Measurements from ENCODE around the gene MSI2.
A peak's percentile ranks its signal among the peaks of the same experiment; 100 is the strongest.

Gene MSI2

DNA sequence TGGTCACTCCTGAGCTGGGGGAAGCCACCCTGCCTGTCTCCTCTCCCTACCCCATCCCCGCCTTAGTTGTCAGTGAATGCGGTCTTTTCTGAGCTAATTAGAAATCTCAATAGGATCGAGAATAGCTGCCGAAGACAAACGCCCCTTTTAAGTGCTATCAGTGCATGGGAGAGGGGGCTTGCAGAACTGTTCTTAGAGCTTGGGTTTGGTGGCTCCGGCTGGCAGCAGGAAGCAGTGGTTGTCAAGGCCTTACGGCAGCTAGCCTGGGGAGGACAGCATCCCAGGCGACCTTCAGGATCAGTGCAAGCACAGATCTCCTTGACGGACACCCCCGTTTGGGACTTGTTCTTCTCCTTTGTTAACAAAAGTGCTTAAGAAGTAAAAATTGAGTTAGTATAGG lies 293.7 kb downstream of the MSI2 start:
- no peak for DNase-seq

DNA sequence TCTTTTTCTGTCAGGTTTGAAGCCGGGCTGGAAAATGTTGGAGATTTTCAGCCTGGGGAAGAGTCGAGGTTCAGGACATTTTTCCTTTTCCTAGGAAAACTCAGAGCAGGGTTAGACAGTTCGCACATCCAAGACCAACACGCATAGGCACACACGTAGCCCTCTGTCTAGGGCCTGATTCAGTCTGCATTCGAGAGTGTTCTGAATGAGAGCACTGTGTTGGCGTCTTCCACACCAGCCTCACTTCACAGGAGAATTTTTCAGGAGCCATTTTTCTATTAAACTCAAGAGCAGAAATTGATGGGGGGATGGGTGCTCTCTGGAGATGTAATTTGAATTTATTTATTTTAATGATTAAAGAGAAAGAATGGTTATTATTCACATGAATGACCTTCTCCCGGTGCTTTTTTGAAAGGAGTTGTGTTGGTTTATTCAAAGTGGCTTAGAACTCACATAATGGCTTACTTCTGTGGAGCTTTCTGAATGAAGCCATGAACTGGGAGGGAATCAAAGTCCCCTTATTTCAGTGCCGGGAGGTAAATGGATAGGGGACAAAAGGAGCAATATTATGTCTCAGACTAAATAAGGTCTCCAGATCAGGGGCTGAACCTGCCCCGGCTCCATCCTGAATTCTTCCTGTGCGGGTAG lies 294.5 kb downstream of the MSI2 start:
- DNase-seq, result no peak

DNA sequence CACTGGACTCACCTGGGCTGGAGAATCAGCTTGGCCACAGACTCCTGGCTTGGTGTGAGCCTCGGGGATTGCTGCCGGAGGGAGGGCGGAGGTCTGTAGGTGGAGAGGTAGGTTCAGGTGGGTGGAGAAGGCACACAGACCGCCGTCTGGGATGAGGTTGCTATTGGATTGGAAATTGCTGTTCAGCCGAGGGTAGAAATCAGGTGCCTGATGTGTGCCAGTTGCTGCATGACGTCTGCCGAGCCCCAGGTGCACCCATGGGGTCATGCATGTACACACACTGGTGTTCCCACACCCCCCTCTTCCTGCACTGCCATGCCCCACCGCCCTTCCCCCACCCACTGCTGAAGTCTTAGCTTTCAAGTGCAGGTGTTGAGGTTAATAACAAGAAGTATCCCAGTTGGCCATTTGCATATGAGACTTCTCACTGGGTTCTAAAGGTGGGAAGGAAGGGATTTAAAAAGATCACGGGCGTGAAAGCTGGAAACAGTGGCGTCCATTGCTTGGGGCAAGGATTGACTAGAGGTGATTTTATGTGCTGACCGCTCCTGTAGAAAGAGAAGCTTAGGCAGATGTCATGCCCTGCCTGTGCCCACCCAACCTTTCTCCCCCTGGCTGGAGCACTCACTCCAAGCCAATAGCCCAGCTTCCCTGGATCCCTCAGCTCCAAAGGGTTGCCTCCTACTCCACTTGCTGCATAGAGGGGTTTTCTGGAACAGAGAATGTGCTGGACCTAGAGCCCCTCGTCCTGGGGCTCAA lies 295.2 kb downstream of the MSI2 start:
- DNase-seq, result no peak

DNA sequence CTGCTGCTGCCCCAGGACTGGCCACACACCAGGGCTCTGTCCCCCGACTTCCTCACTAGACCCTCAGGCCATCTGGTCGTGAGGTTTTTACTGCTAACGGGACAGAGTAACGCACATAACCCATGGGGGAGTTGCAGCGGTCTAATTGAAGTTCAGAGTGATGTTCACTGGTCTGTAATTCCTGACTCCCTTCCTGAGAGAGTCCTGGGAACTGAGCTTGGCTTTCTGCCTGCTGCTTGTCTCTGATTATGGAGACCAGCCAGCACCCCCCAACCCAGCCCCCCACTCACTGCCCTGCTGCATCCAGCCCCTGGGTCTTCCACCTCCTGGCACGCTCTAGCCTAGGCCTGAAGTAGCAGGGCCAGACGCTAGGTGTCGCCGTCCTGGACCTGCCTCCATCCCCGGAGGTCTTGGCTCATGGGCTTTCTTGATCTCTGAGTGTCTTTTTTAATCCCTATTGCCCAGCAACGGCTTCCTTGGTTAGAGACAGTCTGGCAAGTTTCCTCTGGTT lies 295.8 kb downstream of the MSI2 start:
- no peak for DNase-seq

DNA sequence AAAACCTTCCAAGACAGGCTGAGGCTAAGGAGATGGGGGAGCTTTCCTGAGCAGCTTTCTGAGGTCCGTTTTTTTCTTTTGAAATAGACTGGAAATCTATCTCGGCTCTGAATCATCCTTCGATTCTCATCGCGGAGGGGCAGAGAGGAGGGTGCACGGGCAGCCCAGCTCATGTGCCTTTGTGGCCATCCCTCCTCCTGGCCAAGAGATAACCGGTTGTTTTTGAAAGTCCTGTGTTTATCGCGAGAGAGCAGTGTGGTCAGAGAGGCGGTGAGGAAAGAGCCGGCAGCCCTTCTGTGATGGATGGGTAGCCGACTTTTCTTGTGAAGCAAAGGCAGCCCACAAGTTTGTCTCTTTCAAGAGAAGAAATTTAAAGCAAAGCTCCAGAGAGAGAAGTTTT lies 297.2 kb downstream of the MSI2 start:
- DNase-seq, result no peak

DNA sequence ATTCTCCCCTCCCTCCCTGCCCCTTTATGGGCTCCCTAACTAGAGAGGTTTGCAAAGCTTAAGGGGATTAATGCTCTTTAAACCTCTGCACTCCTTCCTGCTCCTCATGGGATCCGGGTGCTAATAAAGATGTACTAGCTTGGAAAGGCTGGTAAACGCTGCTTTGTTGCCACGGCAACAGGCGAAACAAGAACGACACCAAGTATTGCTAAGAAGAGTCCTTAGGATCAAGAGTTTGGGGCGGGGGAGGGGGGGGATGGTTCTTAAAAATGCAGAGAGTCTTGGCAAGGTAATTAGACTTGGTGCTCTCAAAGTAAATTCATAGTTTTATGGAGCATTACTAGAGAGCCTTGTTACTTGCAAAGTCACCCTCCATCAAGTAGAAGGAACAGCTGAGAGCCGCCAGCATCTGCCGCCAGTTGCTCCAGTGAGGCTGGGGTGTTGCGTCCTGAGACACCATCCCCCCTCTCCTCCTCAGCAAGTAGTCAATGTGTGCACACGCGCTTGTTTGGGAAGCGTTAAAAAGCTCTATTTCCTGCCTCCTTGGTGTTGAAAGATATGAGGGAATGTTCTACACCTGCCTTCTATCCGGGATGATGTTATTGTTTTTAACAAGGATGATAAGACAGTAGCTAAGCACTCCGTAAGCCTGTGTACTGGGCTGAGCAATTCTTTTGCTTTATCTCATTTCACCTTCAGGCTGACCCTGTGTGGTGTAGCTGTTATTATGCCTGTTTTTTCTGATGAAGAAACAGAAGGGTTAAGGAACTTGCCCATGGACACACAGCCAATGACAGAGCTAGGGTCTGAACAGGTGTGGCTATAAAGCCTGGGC lies 297.9 kb downstream of the MSI2 start:
- DNase-seq, result peak; percentile 99

DNA sequence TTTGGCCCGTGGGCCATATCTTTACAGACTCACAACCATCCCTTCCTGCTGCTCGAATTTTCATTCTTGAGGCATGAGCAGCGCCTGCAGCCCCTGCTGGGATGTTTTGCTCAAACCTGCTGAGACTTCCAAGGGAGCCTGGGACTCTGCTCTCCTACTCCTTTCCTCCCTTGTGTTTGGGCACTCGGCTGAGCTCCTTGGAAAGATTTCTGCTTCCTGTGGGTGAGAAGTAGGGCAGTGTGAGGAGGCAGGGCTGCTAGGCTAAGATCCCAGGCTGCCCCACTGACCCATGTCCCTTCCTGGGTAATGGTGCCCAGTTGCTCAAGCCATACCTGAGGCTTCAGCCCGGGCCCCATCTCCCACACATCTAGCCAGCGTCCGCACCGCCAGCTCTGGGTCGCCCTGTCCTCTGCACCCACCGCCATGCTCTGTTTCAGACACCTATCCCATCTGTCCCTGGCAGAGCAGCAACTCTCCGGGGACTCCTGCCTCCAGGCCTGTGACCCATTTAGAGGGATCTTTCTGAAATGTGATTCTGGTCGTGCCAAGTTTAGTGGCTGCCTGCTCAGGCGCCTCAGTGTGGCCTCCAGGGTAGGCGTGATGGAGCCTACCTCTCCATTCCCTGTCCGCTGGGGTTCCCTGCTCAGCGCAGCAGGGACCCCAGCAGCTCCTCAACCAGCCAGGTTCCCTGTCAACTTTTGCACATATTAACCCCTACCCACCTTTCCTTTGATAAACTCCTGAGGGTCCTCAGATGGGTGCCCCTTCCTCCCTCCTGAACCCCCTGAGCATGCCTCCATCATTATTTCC lies 298.7 kb downstream of the MSI2 start:
- DNase-seq, result no peak

DNA sequence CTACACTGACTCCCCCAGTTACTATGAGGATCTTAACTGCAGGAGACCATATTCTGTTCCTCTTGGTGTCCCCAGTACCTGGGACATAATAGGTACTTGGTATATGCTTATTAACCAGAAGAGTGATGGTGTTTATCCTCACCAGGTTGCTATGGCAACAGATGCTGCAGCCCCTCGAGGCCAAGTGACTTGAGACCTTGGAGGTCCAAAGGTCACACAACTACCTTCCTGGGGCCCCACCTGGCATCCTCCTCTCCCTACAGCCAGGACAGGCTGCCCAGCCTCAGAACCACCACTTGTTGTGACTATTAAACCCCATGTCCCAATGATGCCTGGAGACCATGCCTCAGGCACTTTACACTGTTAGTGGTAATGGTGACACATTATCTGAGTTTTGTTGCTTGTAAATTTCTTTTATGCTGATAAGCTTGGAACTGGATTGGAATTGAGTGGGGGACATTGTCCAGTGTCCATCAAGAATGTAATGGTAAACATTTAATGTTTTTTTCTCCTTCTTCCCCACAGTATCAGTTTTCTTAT lies 299.4 kb downstream of the MSI2 start:
- DNase-seq, result no peak

DNA sequence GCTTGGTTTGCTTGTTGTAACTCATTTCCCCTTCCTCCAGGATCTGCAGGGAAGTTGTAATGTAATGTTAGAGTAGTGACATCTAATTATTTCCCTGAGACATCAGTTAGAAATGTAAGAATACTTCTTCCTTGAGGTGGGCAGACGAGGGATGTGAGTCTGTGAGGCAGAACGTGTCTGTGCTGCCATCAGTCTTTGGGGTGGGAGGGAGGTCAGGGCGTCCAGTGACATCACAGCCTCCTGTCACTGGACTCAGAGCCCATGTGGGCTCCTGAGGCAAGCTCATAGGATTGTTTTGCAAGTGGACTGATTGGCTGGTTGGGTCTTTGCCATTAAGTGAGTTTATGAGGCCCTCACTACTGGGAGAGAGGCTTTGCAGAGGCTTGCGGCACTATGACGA lies 300.0 kb downstream of the MSI2 start:
- DNase-seq, result no peak

DNA sequence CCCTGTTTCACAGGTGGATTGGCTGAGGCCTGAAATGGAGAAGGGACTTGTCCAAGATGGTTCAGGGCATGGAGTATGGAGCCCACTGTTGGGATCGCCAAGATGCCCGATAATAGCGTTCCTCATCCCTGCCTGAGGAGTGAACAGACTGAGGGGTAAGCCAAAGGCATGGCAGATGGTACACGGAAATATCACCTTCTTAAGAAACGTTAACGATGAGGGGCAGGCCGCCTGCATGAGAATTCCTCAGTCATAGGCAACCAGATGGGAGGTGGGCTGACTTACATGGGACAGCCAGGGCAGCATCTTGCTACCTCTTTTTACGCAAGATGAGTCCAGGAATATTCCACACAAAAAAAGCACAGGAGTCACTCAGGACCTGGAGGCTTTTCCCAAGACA lies 300.7 kb downstream of the MSI2 start:
- DNase-seq, result peak; percentile 96

DNA sequence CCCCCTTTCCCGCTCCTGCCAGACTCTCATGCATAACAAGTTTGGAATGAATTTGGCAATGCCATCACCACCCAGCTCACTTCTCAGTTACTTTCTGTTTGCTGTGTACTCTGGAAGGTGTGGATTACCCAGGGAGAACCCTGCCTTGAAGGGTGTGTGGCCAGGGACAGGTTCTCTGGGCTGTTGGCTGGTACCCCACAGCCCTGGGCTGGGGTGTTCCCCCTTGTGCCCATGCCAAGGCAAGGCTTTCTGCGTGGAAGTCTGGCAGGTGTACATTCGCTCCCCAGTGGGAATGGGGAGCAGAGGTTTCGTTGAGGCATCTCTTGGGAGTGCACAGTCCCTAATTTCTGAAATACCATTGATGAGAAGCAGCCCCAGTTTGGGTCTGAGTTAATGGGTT lies 301.1 kb downstream of the MSI2 start:
- no peak for DNase-seq

DNA sequence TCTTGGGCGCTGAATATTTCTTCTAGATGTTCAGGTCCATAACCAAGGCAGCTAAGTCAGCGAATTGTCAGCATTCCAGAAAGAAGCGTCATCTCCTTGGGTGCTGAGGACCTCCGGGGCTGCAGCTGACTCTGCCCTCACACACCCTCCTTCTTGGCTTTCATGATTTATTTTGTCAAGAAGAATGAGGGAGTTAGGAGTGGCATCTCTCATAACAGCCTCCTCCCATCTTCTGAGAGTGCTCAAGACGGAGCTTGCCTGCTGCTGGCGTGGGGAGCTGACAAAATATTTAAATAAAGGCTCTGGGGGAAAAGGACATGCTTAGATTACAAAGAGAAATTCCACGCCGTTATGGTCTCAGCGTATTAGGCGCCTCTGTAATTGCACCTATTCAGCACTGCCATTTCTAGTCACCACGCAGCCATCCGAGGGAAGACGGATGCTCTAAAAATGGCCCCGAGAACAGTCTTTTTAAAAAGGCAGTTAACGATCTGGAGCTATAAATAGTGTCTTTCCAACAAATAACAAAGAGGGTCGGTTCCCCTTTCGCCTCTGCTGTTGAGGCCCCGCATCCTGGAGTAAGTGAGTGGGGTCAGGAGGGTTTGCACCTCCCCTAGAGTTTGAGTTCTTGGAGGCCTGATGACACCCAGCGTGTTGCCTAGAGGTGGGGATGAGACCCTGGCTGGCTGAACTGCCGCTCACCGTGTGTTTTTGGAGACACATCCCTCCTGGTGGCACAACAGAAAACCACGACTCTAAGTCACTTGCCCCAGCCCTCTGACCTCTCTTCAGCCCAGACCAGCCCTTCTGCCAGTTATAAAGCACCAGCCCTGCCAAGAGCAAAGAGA lies 301.7 kb downstream of the MSI2 start:
- DNase-seq, result no peak

DNA sequence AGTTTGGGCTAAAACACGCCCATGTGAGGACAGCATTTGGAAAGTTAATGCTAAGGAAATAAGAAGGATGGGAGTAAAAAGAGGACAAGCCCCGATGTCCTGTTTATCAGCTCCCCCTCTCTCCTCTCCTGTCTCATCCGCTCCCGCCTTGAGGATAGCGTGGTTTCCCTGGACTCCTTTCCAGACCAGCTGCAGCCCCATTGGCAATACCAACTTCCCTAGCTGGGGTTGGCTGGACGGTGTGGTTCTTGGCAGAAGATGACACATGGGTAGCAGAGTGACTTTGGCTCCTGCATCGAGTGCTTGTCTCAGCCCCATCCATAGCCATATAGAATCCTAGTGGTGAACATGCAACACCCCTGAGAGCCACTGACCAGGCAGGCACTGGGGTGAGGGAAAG lies 302.9 kb downstream of the MSI2 start:
- no peak for DNase-seq

DNA sequence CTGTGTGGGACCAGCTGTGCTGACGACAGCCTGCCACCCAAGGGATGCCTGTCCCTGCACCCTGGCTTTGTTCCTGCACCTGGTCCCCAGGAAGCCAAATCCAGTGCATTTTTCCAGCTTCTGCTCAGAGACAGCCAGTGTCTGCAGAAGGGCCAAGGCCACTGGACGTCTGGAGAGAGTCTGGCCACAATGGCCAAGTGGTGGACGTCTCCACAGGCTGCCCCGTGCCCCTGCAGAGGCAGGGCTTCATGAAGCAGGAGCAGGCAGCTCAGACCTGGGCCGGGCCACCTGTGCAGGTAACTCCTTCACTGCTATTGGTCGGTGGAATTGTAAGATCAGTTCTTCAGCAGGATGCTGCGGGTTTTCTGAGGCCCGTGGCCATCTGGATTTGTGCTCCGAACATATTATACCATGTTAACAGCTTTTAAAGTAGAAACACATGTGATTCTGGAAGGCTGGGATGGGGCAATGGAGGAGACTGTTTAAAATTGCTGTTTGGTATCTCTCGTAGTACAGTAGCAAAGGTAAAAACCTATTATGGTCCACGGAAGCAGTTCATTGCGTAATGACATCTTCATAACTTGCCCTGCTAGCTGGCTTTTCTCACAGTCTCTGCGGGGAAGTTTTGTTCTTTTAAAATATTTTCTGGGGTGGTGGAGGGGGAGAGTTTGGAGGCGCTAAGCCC lies 303.5 kb downstream of the MSI2 start:
- DNase-seq, result no peak

DNA sequence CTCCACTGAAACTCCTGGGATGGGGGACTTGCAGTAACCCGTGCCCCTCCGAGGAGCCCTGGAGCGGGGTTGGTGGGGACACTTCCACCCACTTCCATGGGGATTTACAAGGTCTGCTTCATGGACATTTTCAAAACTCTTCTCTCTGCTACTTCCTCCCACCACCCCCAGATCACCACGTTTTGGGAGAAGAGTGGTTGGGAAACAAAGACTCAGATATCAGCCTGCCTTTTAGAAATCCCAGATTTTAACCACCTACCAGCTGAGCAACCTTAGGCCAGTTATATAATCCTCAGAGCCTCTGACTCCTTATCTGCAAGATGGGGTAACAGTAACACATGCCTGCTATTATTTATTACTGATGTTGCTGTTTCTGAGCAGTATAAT lies 304.0 kb downstream of the MSI2 start:
- no peak for DNase-seq

DNA sequence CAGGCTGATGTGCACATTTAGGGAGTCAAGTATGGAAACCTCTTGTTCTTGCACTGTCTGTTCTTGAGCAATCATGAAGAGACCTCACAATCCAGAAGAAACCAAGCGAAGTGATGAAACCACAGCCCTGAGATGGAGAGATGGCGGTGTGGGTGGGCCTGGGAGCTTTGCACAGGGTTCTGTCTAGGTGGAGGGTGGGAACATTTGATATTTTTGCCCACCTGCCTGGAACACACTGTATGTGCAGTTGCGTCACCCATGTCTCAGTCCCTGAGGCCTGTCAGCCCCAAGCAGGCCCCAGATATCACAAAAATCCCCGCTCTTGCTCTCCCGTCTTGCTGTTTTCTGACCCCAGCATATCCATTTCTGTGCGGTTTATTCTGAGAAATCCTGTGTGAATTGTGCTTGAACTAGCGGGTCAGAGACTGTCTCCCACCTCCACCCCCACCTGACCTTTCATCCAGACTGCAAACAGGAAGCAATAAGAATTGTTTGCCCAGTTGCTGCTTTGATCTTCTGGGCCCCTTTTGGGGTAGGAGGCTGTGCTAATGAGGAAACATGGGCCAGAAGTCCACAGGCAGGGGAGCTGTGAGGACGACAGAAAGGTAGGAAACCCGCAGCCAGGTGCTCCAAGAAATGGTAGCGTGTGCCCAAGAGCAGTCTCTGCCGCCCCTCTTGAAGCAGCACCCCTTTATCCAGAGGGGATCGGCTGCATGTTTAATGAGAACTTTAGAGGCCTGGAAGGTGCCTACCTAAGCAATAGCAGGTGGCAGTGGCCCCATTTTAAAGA lies 304.9 kb downstream of the MSI2 start:
- DNase-seq, result no peak

DNA sequence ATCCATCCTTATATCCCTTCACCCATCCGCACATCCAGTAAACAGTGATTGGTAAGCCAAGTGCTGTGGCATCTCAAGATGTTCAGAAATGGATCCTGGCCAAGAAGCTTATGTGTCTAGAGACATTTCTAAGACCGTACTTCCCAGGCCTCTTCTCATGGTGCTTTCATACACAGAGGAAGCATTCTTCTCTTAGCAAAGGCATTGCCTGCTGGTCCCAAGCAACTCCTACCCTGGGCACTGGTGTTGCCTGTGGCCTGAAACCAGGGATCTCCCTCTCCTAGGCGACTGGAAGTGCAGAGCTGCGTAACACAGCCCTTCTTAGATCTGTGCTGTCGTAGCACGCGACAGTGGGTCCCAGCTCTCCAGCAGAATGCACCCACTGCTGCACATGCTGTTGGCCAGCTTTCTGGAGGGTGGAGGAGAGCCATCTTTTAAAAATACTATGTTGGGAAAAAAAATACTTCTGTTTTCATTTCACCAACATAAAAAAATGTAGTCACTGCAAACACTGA lies 305.9 kb downstream of the MSI2 start:
- no peak for DNase-seq

DNA sequence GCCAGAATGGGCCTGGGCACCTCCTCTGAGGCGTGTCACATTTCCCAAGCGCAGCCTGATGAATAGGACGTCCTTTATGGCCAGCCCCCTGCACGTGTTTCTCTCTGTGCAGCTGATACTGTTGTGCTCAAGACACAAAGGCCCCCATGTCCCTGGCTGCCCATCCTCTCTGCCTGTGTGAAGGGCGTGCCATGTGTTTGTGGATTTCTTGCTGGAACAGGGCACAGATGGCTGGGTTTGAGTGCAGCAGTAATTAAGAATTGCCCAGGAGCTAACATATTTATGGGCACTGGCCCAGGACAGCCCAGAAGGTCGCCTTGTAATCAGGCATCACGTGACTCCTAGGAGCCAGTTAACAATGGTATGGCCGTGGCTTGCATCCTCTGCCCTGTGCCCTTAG lies 307.6 kb downstream of the MSI2 start:
- DNase-seq, result peak; percentile 99

DNA sequence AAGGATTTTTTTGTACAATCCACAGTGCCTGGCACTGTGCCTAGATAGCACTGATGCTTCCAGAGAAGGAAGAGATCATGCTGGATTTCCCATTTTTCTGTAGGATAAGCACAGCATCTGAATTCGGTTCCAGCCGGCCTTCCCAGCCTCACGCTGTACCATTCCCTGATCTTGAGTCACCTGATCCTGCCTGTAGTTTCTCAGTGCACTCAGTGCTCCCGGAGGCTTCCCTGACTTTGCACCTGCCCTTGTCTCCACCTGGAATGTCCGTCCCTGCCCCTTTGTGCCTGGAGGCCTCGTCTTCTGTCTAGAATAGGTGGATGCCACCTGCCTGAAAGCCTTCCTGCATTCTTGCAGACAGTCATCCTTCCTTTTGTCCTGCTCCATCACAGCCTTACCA lies 308.9 kb downstream of the MSI2 start:
- no peak for DNase-seq

DNA sequence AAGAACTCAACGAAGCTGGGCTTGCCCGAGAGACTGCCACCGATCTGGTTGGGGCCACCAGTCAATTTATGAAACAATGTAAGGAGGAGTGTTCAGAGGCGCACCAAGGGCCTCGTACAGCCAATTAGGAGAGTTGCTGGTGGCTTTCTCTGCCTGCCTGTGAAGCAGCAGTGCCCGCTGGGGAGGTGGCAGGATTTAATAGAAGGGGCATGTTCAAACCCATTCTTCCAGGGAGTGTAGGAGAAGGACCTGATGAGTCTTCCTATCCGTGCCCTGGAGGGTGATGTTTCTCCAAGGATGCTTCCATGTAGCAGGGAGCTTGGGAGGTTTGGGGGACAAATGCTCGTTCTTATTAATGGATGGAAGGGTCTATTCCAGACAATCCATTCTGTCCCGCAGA lies 310.4 kb downstream of the MSI2 start:
- no peak for DNase-seq
